Measurements from ENCODE around the gene STIP1. TPM values are rescaled to one million over a fixed set of nuclear protein-coding genes. Genes with fewer than 3 reads are reported as not detected.

STIP1 gene
- total RNA-seq, 1 donor from 2014 or later = 69.9 TPM

DNA sequence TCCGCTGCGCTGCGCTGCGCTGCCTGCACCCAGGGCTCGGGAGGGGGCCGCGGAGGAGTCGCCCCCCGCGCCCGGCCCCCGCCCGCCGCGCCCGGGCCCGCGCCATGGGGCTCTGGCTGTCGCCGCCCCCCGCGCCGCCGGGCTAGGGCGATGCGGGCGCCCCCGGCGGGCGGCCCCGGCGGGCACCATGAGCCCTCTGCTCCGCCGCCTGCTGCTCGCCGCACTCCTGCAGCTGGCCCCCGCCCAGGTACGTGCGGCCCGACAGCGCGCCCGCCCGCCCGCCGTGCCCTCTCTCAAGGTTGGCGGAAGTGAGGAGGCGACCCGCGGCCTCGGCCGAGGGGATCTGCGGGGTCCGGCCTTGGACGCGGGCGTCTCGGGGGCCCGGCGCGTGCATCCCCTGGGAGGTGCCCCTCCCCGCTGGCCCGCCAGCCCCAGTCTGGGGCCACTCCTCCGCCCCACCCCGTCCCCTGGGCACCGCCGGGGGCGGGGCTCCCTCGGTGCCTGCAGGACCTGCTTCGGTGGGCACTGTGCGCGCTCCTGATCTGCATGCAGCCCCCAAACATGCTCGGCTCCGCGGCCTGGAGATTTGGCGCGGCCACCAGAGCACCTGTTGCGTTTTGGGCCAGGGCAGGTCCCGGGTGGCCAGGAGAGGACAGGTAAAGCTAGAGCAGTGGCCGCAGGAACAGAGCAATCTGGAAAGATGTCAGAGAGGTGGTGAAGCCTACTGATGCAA lies 48.8 kb downstream of the STIP1 start:
- Histone ChIP-seq H3K9me3 (ENCODE audit: control insufficient read depth in 3 of 3, low read length in 3 of 3) (no peaks in the 10 kb centered on the region), H3K27ac (ENCODE audit: low read depth, low read length) (peak overlapping the region; percentile 65), H3K9ac (ENCODE audit: low read depth in 1 of 3, low read length in 3 of 3) (peak overlapping the region; percentile 70 to 89 (median 71)), H3K36me3 (ENCODE audit: control insufficient read depth in 3 of 3, insufficient read depth in 3 of 3, low read length in 3 of 3) (peaks cover 16 to 23% (median 20%) of the 10 kb centered on the region in 3 donors), H3K4me1 (ENCODE audit: control insufficient read depth in 3 of 3, insufficient read depth in 3 of 3, low read length in 3 of 3) (peaks cover 23 to 30% (median 30%) of the 10 kb centered on the region in 3 donors), H3K4me3 (ENCODE audit: low read length in 3 of 3) (peak overlapping the region; percentile 70 to 82 (median 79)), H3K27me3 (ENCODE audit: control insufficient read depth in 3 of 3, insufficient read depth in 3 of 3, low read length in 3 of 3) (no peaks in the 10 kb centered on the region)

DNA sequence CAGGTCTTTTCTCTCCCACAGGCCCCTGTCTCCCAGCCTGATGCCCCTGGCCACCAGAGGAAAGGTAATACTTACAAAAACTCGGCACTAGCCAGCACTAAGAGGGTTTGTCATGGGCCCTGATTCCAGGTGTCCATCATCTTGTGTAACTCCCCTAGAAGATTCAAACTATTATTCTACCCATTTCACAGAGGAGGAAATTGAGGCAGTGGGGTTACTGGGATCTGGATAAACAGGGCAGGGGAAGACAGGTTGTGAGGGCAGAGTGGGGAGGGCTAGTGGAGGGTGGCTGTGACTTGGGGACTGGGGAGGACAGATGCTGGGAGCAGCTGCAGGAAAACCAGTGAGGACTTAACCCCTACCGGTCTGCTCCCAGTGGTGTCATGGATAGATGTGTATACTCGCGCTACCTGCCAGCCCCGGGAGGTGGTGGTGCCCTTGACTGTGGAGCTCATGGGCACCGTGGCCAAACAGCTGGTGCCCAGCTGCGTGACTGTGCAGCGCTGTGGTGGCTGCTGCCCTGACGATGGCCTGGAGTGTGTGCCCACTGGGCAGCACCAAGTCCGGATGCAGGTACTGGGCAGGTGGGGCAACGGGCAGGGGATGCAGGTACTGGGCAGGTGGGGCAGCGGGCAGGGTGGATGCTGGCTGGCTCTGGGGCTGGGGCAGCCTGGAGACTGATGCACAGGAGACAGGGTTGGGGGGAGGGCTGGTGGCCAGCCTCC lies 49.6 kb downstream of the STIP1 start:
- H3K27ac ChIP-seq (ENCODE audit: low read depth, low read length) = peak overlapping the region; percentile 65
- peaks cover 28 to 36% (median 33%) of the 10 kb centered on the region in 3 donors for H3K4me1 ChIP-seq (ENCODE audit: control insufficient read depth in 3 of 3, insufficient read depth in 3 of 3, low read length in 3 of 3)
- H3K9me3 ChIP-seq (ENCODE audit: control insufficient read depth in 3 of 3, low read length in 3 of 3) = no peaks in the 10 kb centered on the region
- H3K36me3 ChIP-seq (ENCODE audit: control insufficient read depth in 3 of 3, insufficient read depth in 3 of 3, low read length in 3 of 3) = peaks cover 16 to 24% (median 20%) of the 10 kb centered on the region in 3 donors
- H3K4me3 ChIP-seq (ENCODE audit: low read length in 3 of 3) = peak overlapping the region; percentile 70 to 82 (median 79)
- no peaks in the 10 kb centered on the region for H3K27me3 ChIP-seq (ENCODE audit: control insufficient read depth in 3 of 3, insufficient read depth in 3 of 3, low read length in 3 of 3)
- peak overlapping the region; percentile 70 to 89 (median 71) for H3K9ac ChIP-seq (ENCODE audit: low read depth in 1 of 3, low read length in 3 of 3)

DNA sequence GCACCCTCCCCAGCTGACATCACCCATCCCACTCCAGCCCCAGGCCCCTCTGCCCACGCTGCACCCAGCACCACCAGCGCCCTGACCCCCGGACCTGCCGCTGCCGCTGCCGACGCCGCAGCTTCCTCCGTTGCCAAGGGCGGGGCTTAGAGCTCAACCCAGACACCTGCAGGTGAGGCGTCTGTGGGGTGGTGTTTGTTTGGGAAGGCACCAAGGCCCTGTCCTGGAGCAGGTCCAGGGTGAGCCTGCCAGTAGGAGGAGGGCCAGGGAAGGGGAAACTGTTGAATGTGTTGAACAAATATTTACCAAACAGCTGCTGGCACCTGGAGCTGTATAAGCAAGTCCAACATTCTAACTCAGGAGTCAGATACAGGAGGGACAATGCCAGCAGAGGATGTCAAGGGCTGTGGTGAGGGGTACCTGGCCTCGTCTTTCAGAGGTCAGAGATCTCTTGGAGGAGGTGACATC lies 51.5 kb downstream of the STIP1 start:
- Histone ChIP-seq H3K9ac (ENCODE audit: low read depth in 1 of 3, low read length in 3 of 3) (no peak overlapping the region), H3K27ac (ENCODE audit: low read depth, low read length) (no peak overlapping the region), H3K27me3 (ENCODE audit: control insufficient read depth in 3 of 3, insufficient read depth in 3 of 3, low read length in 3 of 3) (no peaks in the 10 kb centered on the region), H3K4me3 (ENCODE audit: low read length in 3 of 3) (no peak overlapping the region), H3K9me3 (ENCODE audit: control insufficient read depth in 3 of 3, low read length in 3 of 3) (no peaks in the 10 kb centered on the region), H3K4me1 (ENCODE audit: control insufficient read depth in 3 of 3, insufficient read depth in 3 of 3, low read length in 3 of 3) (peaks cover 28 to 41% (median 33%) of the 10 kb centered on the region in 3 donors), H3K36me3 (ENCODE audit: control insufficient read depth in 3 of 3, insufficient read depth in 3 of 3, low read length in 3 of 3) (peaks cover 16 to 24% (median 20%) of the 10 kb centered on the region in 3 donors)

DNA sequence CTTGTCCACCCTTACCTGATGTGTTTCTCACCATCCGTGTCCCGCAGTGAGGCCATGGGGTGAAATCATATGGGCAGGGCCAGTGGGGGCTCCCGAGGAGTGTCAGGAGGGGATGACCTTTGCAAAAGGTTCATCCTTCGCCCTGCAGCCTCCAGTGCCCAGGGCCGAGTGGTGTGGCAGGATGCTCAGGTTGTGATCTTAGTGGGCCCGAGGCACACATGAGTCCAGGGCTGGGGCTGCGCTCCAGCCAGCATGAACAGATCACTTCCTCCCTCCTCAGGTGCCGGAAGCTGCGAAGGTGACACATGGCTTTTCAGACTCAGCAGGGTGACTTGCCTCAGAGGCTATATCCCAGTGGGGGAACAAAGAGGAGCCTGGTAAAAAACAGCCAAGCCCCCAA lies 52.1 kb downstream of the STIP1 start:
- H3K36me3 ChIP-seq (ENCODE audit: control insufficient read depth in 3 of 3, insufficient read depth in 3 of 3, low read length in 3 of 3) = peaks cover 16 to 24% (median 21%) of the 10 kb centered on the region in 3 donors
- H3K9ac ChIP-seq (ENCODE audit: low read depth in 1 of 3, low read length in 3 of 3) = no peak overlapping the region
- H3K27me3 ChIP-seq (ENCODE audit: control insufficient read depth in 3 of 3, insufficient read depth in 3 of 3, low read length in 3 of 3) = no peaks in the 10 kb centered on the region
- no peak overlapping the region for H3K27ac ChIP-seq (ENCODE audit: low read depth, low read length)
- H3K4me3 ChIP-seq (ENCODE audit: low read length in 3 of 3) = no peak overlapping the region
- no peaks in the 10 kb centered on the region for H3K9me3 ChIP-seq (ENCODE audit: control insufficient read depth in 3 of 3, low read length in 3 of 3)
- peaks cover 34 to 43% (median 39%) of the 10 kb centered on the region in 3 donors for H3K4me1 ChIP-seq (ENCODE audit: control insufficient read depth in 3 of 3, insufficient read depth in 3 of 3, low read length in 3 of 3)

DNA sequence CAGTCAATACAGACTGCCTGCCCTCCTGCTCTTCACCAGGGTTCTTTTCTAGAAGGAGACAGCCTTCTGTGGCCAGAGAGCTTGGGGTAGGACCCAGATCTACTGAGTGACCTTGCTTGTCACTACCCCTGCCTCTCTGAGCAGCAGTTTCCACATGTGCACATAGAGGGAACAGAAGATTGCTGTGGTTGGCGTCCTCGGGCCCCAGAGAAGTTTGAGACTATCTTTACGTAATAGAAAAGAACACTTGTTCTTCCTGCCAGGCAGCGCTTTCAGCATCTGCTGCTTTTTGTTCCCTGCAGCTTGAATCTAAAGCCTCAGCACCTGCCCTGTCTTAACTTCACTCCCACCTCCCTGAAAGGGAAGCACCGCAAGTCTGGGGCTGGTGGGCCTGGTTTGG lies 53.0 kb downstream of the STIP1 start:
- Histone ChIP-seq H3K4me1 (ENCODE audit: control insufficient read depth in 3 of 3, insufficient read depth in 3 of 3, low read length in 3 of 3) (peaks cover 35 to 45% (median 42%) of the 10 kb centered on the region in 3 donors), H3K27ac (ENCODE audit: low read depth, low read length) (no peak overlapping the region), H3K36me3 (ENCODE audit: control insufficient read depth in 3 of 3, insufficient read depth in 3 of 3, low read length in 3 of 3) (peaks cover 20 to 31% (median 28%) of the 10 kb centered on the region in 3 donors), H3K4me3 (ENCODE audit: low read length in 3 of 3) (no peak overlapping the region), H3K9me3 (ENCODE audit: control insufficient read depth in 3 of 3, low read length in 3 of 3) (no peaks in the 10 kb centered on the region), H3K9ac (ENCODE audit: low read depth in 1 of 3, low read length in 3 of 3) (no peak overlapping the region), H3K27me3 (ENCODE audit: control insufficient read depth in 3 of 3, insufficient read depth in 3 of 3, low read length in 3 of 3) (no peaks in the 10 kb centered on the region)

DNA sequence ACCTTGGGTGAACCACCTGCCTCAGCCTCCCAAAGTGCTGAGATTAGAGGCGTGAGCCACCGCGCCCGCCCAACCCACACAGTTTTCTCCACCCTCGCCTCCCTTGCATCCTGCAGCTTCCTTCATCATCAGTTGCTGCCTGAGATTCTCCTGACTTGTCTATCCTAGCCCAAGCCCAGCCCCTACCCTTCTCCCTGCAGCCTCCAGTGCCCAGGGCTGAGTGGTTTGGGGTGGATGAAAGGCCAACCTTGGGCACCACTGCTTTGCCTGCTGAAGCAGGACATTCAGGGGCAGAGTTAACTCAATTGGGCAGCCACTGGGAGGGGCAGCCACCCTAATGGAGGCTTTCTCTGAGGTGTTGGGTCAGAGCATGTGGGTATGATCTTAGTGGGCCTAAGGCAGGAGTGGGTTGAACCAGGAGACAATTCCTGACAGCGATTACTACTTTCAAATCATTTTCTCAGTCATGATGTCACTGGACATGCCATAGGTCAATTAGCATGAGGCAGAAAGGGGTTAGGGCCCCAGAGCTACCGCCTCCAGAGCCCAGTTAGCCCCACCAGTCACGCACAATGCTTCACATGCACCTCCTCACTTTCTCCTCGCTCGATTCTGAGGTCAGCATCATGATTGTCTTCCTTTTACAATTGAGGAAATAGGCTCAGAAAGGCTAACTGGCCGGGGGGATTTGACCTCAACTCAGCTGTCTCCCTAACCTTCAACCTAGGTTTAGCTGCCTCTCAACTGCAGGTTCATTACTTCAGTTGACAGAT lies 53.9 kb downstream of the STIP1 start:
- Histone ChIP-seq H3K4me1 (ENCODE audit: control insufficient read depth in 3 of 3, insufficient read depth in 3 of 3, low read length in 3 of 3) (peaks cover 38 to 51% (median 46%) of the 10 kb centered on the region in 3 donors), H3K27me3 (ENCODE audit: control insufficient read depth in 3 of 3, insufficient read depth in 3 of 3, low read length in 3 of 3) (no peaks in the 10 kb centered on the region), H3K9me3 (ENCODE audit: control insufficient read depth in 3 of 3, low read length in 3 of 3) (no peaks in the 10 kb centered on the region), H3K27ac (ENCODE audit: low read depth, low read length) (peak overlapping the region; percentile 100), H3K36me3 (ENCODE audit: control insufficient read depth in 3 of 3, insufficient read depth in 3 of 3, low read length in 3 of 3) (peaks cover 20 to 31% (median 31%) of the 10 kb centered on the region in 3 donors), H3K4me3 (ENCODE audit: low read length in 3 of 3) (peak overlapping the region; percentile 72 to 97 (median 96)), H3K9ac (ENCODE audit: low read depth in 1 of 3, low read length in 3 of 3) (peak overlapping the region; percentile 99 to 100 (median 100))

DNA sequence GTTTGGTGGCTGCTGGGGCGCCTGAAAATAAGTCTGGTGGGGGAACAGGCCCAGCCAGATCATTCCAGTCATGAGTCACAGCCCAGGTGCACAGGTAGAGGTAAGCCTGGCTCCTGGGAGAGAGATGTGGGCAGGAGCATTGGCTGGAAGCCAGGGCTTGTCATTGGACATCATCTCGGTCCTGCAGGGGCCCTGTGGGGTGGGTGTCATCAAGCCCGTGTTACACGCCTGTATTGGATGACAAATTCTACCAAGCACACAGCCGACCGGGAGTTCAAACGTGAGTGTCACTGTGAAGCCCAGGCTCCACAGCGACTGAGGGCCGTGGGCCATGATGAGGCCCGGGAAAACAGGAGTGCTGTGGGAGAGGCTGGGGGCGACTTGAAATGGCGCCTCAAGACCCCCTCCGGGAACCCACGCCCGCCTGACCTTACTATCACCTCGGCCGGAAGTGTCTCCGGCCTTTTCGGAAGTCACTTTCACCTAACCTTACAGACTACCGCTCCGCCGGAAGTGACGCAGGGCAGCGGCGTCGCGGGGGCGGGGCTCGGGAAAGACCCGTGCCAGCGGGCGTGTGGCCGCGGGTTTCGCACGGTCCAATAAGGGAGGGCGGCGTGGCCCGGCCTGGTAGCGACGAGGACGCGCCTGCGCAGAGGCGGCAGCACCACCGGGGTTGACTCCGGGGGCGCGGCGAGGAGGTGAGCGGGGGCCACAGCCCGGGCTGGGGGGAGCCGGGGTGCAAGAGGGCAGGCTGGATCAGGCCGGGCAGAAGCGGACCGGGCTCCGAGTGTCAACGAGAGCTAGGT lies 54.7 kb downstream of the STIP1 start, which contains the start of gene FKBP2:
FKBP2 (plus strand) TSS at position 661 of the 806 bp plus-strand sequence. CDS start 1,293 bp downstream, outside the sequence.
- H3K9ac ChIP-seq (ENCODE audit: low read depth in 1 of 3, low read length in 3 of 3) = peak within 1 kb of the TSS; percentile 99 to 100 (median 100)
- no peaks in the 10 kb centered on the region for H3K9me3 ChIP-seq (ENCODE audit: control insufficient read depth in 3 of 3, low read length in 3 of 3)
- peaks cover 18 to 31% (median 31%) of the 10 kb centered on the region in 3 donors for H3K36me3 ChIP-seq (ENCODE audit: control insufficient read depth in 3 of 3, insufficient read depth in 3 of 3, low read length in 3 of 3)
- H3K27ac ChIP-seq (ENCODE audit: low read depth, low read length) = peak within 1 kb of the TSS; percentile 100
- peaks cover 39 to 52% (median 48%) of the 10 kb centered on the region in 3 donors for H3K4me1 ChIP-seq (ENCODE audit: control insufficient read depth in 3 of 3, insufficient read depth in 3 of 3, low read length in 3 of 3)
- no peaks in the 10 kb centered on the region for H3K27me3 ChIP-seq (ENCODE audit: control insufficient read depth in 3 of 3, insufficient read depth in 3 of 3, low read length in 3 of 3)
- H3K4me3 ChIP-seq (ENCODE audit: low read length in 3 of 3) = peak within 1 kb of the TSS; percentile 72 to 97 (median 96)

DNA sequence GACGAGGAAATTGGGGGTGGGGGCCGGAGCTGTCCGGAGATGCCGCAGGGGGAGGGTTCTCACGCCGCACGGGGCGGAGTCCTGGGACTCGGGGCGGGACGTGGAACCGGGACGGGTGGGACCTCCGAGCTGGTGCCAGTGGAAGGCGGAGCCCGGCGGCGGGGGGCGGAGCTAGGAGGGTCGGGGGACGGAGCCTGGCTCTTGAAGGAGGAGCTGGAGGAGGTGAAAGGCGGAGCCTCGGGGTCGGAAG lies 55.2 kb downstream of the STIP1 start:
- Histone ChIP-seq H3K4me3 (ENCODE audit: low read length in 3 of 3) (peak overlapping the region; percentile 72 to 97 (median 80)), H3K36me3 (ENCODE audit: control insufficient read depth in 3 of 3, insufficient read depth in 3 of 3, low read length in 3 of 3) (peaks cover 16 to 31% (median 26%) of the 10 kb centered on the region in 3 donors), H3K9me3 (ENCODE audit: control insufficient read depth in 3 of 3, low read length in 3 of 3) (no peaks in the 10 kb centered on the region), H3K27ac (ENCODE audit: low read depth, low read length) (peak overlapping the region; percentile 100), H3K27me3 (ENCODE audit: control insufficient read depth in 3 of 3, insufficient read depth in 3 of 3, low read length in 3 of 3) (no peaks in the 10 kb centered on the region), H3K9ac (ENCODE audit: low read depth in 1 of 3, low read length in 3 of 3) (peak overlapping the region; percentile 77 to 100 (median 100)), H3K4me1 (ENCODE audit: control insufficient read depth in 3 of 3, insufficient read depth in 3 of 3, low read length in 3 of 3) (peaks cover 43 to 53% (median 50%) of the 10 kb centered on the region in 3 donors)

All from skeletal muscle tissue (tissue), 4 donors.